NCI-H187 treated with DMSO at 0.1 percent for 48 hours (cell line): ENCODE data around the gene CAT.
"Not testable (repeated sequence)": the region's sequence is repeated elsewhere in the genome, so short reads cannot be mapped to it uniquely, and the experiment has no call there.

Experiments used
- DNase-seq: peaks from one replicate; lab custom pipeline; 2025; lab: John Stamatoyannopoulos, UW

The CAT gene

GRCh38 chr11:34438529-34439507 lies at the start of gene CAT:
Gene CAT, plus strand, starts transcription at chr11:34438934. Its CDS starts 80 bp downstream, at chr11:34439014.
- DNase-seq, result peak; percentile 39

GRCh38 chr11:34394771-34395300 lies 43.9 kb upstream of the CAT start:
- no peak for DNase-seq

GRCh38 chr11:34395916-34396550 lies 42.7 kb upstream of the CAT start:
- no peak for DNase-seq

GRCh38 chr11:34397120-34397519 lies 41.6 kb upstream of the CAT start:
- no peak for DNase-seq

GRCh38 chr11:34397811-34398210 lies 40.9 kb upstream of the CAT start:
- no peak for DNase-seq

- DNase-seq, result no peak
These were observed 35.3 kb upstream of the CAT start for GRCh38 chr11:34403431-34403830.

- DNase-seq, result no peak
These were observed 34.5 kb upstream of the CAT start for GRCh38 chr11:34404280-34404679.

GRCh38 chr11:34405079-34405858 lies 33.5 kb upstream of the CAT start:
- no peak for DNase-seq

- DNase-seq, result no peak
These were observed 32.3 kb upstream of the CAT start for GRCh38 chr11:34406413-34406812.

GRCh38 chr11:34407121-34407813 lies 31.5 kb upstream of the CAT start:
- DNase-seq, result no peak

- no peak for DNase-seq
These were observed 30.1 kb upstream of the CAT start for GRCh38 chr11:34408580-34409172.

- no peak for DNase-seq
These were observed 27.6 kb upstream of the CAT start for GRCh38 chr11:34411111-34411510.

GRCh38 chr11:34411791-34412190 lies 26.9 kb upstream of the CAT start:
- no peak for DNase-seq

- no peak for DNase-seq
These were observed 25.5 kb upstream of the CAT start for GRCh38 chr11:34413263-34413662.

- DNase-seq, result no peak
These were observed 23.2 kb upstream of the CAT start for GRCh38 chr11:34415538-34415937.

- no peak for DNase-seq
These were observed 22.6 kb upstream of the CAT start for GRCh38 chr11:34416088-34416487.

GRCh38 chr11:34416766-34417165 lies 22.0 kb upstream of the CAT start:
- DNase-seq, result no peak

- DNase-seq, result no peak
These were observed 21.5 kb upstream of the CAT start for GRCh38 chr11:34417202-34417601.

GRCh38 chr11:34419158-34419557 lies 19.6 kb upstream of the CAT start:
- no peak for DNase-seq

- DNase-seq, result no peak
These were observed 15.4 kb upstream of the CAT start for GRCh38 chr11:34423300-34423699.

- DNase-seq, result not testable (repeated sequence)
These were observed 13.9 kb upstream of the CAT start for GRCh38 chr11:34424826-34425225.
